Head of caudate nucleus (tissue), 42 donors: ENCODE data around the gene ARRDC3.
"Not testable (repeated sequence)": the region's sequence is repeated elsewhere in the genome, so short reads cannot be mapped to it uniquely, and the experiment has no call there.

Source experiments
- DNase-seq, 42 donors: peaks; one replicate each; pipeline versions ENCODE4 v3.0.0 to v3.0.0-alpha.2; 2020 to 2021; ENCODE audit warnings: mixed read lengths in 7 of 42
- intact Hi-C: fragments of 100-400 bp; cut with DNase I; formaldehyde crosslinking; loops from one replicate; pipeline ENCODE4 v1.15.0; 2022

Gene ARRDC3

DNA sequence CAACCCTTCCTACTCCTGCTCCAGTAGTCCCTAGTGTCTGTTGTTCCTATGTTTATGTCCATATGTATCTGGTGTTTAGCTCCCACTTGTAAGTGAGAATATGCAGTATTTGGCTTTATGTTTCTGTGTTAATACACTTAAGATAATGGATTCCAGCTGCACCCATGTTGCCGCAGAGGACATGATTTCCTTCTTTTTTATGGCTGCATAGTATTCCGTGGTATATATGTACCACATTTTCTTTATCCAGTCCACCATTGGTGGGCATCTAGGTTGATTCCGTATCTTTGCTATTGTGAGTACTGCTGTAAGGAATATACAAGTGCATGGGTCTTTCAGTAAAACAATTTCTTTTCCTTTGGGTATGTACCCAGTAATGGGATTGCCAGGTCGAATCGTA lies 5.2 kb upstream of the ARRDC3 start:
- intact Hi-C loops: loop anchor here (5.0 kb wide), 1 partner anchor 286 kb away; no protein-coding TSS in a partner anchor
- DNase-seq: no peak

DNA sequence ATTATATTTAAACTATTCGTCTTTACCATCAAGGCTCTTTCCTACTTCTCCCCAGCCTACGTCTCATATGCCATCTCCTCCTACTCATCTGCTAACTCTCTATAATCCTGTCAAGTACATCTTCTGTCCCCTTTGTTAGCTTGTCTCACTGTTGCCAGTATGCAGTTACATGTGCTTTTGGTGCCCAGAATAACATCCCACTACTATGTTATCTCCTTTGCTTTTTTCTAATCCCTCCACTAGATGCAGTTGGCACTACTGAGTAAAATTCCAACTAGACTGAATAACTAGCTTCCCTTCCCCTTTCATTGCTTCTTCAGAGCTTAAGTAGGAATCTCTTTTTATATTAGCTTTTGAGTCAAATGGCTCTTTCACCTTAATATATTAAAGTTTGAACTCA lies 3.0 kb upstream of the ARRDC3 start:
- peak in 5 of 42 donors; percentile 11 to 53 (median 22) for DNase-seq
- intact Hi-C loops: loop anchor here (5.0 kb wide), 1 partner anchor 284 kb away; no protein-coding TSS in a partner anchor

DNA sequence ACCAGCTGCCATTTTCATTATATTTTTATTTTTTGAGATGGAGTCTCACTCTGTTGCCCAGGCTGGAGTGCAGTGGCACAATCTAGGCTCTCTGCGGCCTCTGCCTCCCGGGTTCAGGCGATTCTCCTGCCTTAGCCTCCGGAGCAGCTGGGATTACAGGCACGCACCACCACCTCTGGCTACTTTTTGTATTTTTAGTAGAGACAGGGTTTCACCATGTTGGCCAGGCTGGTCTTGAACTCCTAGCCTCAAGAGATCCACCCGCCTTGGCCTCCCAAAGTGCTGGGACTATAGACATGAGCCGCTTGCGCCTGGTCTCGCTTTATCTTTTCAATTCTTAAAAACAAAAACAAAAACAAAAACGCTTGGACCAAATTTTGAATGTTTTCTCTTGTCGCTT lies 2.5 kb upstream of the ARRDC3 start:
- intact Hi-C loops: loop anchor here (5.0 kb wide), 1 partner anchor 283 kb away; no protein-coding TSS in a partner anchor
- not testable (repeated sequence) for DNase-seq

DNA sequence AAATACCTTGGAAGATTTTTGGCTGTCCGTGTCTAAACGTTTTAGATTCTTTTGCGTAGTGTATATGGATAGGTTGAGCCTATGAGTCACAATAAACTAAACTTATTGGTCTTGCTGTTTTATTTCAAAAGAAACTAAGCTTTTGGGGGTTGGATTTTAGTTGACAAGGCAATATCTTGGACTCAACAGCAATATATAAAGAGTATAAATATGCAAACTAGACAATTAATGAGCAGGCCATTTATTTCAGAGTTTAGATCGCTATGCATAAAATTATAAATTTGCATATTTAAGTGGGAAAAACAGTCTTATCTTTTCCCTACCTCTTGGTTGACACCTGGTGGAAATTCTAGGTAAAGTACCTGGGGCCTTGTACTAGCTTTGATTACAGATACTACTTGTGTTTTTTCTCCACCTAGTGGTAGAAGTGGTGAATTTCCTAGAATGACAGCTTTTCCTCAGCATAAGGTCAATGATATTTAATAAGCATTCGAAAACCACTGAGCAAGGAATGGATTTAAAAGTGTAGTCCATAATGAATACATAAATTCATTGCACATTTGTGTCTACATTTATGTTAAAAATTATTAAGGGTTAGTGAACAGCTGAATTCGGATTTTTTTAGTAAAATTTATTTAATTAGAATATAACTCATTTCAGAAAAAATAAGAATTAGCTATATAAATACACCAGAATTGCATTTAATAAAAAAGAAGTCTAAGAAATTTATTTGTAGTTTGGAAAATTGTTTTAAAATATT lies 1.7 kb upstream of the ARRDC3 start:
- peak in 17 of 42 donors; percentile 25 to 80 (median 60) for DNase-seq
- intact Hi-C loops: loop anchor here (5.0 kb wide), 1 partner anchor 283 kb away; no protein-coding TSS in a partner anchor

DNA sequence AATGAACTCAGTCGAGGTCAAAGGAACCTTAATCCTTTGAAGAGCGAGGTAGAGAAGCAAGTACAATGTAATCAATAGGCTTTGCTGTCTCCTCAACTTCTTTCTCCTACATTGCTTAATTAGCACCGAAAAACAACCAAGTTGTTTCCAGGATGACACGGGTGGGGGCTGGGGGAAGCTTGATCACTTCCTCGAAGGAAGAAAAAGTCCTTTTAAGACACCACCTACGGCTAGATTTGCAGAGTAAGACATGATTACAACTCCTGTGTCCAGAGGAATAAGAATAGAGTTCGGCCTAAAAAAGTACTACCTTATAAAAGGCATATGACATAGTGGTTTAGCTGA lies 811 bp upstream of the ARRDC3 start:
- intact Hi-C loops: no loop called here

DNA sequence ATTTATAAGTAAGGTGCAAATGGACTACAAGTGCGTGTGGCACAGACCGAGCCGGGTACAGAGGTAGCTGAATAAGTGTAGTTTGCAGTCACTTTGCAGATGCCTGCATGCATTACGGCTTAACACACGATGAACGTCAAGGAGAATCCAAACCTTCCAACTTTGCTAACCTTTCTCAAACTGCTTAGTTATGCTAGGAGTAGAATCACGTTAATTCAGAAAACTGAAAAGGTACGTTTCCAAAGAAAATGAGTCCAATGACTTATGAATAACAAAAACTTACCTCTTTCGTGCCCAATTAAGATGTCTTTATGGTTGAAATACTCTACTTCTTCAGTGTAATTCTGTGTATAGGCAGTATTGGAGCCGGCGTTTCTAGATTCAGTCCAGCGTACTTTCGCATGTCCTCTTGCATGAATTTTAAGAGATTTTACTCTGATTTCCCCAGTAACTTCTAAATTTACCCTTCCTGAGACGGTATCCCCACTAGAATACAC lies 539 bp downstream of the ARRDC3 start:
- intact Hi-C loops: no loop called here
- DNase-seq: peak in 33 of 42 donors; percentile 4 to 72 (median 41)

More for the DNA sequence above, 811 bp upstream of the ARRDC3 start:
- peak in 8 of 42 donors; percentile 6 to 57 (median 24) for DNase-seq

DNA sequence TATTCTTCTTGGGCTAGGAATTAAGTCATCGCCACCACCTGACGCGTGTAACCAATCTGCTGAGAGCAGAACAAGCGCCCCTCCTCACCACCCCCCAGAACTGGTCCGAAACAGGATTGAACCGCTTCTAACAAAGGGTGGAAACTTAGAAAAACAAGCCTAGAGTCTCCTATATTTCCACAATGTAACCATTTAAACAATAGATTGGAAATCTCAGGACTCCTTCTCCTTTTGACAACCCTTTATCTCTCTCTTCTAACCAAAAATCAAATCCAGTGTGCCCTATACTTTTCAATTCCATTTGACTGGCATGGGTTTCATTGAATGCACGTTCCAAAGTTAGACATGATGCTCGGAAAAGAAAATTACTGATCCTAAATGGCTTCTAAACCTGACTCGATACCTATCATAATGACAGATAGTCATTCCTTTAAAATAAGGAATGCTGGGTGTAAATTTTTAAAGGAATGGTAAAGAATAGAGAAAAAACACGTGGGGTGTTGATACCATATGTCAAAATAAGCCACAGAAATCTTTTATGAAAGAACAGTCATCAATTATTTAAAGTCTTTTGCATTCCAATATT lies 1.2 kb downstream of the ARRDC3 start:
- intact Hi-C loops: loop anchor here (2.0 kb wide), 1 partner anchor 101 kb away; no protein-coding TSS in a partner anchor
- peak; percentile 67 to 96 (median 87) for DNase-seq

DNA sequence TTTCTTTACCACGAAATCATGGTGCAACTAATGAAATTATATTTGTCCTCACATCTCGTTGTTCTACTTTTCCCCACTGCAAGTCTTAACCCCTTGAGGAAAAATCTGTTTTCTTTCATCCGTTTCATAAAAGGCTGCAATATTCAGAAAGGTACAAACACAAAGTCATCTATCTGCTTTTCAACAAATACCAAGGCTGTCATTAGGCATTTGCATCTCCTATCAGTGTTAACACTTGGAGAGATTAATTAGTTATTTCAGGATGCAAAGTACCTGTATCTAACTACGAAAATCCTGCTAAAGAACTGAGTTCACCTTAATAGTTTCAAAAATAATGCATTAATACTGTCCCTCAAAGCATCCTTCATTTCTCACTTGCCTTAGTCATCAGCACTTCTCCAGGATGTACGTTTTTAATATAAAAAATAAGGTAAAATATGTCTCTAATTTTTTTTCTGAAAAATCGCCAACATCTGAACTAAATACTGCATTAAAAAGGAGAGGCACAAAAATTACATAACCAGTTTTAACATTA lies 1.8 kb downstream of the ARRDC3 start:
- intact Hi-C loops: loop anchor here (2.0 kb wide), 1 partner anchor 101 kb away; no protein-coding TSS in a partner anchor
- no peak for DNase-seq

DNA sequence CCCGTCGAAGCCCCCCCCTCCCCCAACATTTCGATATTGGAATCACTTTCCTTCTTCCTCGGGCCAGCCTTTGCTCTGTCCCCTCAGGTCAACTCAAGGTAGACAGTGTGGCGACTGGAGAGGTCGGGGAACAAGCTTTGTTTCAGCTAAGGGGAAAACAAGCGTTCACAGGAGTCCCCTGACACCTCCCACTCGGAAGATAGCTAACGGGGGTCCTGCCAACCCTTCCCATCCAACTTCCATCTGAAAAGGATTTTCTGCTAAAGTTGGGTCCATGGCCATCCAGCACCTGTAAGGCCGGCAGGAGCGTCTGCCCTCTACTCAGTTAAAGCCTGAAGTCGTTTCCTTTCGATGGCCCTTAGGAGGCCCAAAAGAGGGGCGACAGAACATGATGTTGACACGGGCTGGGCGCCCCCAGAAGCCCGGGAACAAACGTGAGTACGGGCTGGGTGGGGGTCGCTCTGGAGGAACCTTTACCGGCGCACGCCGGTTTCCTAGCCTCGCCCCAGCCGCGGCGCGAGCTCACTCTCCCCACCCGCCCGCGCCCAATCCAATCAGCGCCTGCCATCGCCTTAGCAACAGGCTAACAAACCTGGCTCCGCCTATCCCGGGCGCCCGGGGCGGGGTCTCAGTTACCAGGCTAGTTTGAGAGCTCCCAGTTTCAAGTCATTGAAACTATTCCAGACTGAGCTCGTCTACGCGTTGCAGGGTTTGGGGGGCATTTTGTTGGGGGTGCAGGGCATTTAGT lies 2.5 kb downstream of the ARRDC3 start:
- intact Hi-C loops: loop anchor here (2.0 kb wide), 1 partner anchor 100 kb away; no protein-coding TSS in a partner anchor
- DNase-seq: peak; percentile 97 to 100 (median 99)

DNA sequence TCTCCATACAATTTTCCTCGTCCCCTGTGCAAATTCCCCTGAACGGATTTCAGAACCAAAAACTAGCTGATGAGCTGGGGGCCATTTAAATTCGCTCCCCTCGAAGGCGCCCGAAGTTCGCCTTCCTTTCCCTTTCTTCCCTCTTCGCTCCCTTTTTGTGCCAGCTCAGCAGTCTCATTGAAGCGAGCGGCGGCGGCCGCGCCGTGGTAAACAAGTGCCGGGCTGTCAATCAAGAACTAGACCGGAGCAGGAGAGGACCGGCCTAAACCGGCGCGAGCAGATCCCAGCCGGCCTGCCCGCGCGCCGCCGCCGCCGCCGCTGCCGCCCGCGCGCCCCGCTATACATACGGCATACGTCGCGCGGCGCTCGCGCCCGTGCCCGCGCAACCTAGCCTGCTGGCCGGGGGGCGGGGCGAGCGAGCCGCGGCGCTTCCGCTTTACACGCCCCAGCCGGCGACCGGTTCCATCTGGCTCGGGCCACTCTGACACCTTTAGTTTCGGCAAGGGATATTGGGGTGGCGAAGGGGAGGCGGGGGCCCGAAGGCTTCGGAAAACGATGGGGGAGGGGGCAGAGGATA lies 3.1 kb downstream of the ARRDC3 start:
- DNase-seq: peak; percentile 83 to 96 (median 92)
- intact Hi-C loops: loop anchor here (2.0 kb wide), 1 partner anchor 99 kb away; no protein-coding TSS in a partner anchor

DNA sequence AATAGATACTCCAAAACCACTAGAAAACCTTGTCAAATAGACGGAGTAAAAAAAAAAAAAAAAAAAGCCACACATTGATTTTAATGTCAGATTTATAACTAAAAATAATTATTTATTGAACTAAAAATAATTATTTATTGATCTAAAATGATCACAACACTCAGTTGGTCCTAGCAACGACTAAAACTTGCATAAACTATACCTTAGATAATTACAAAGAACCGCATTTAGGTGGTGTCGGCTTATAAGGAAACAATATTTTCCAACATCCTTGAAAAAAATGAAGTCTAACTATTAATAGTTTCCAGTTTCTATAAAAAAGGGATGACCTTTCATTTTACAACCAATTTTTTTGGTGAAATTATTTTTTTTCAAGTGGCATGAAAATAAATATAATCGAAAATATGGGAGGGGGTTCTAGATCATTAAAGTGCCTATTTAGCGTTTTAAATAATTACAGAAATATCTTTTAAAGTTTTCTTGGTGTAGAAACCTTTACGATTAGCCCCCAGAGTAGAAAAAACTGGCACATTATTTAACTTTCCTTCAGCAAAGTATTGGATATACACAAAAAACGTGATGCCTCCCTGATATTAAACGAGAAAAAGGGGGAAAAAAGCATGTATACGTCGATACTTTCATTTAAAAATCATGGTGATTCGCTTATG lies 3.7 kb downstream of the ARRDC3 start:
- DNase-seq: no peak
- intact Hi-C loops: no loop called here

DNA sequence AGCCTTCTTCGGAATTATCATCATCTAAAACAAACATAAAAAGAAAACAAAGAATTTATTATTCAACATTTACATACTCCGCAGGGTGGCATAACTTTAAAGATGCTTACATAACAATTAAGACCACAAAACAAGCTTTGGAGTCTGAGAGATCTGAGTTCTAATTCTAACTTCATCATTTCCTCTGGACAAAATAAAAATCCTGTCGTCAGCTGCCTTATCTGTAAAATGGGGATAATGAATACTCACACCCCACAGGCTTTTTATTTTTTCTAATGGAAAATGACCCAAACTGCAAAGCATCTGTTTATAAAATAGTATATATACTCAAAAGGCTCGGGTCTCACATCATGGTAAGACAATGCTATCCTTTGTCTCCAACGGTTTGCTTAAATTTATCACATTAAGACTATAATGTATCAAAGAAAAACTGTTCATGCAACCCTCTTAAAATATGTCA lies 4.3 kb downstream of the ARRDC3 start:
- intact Hi-C loops: no loop called here
- DNase-seq: no peak

DNA sequence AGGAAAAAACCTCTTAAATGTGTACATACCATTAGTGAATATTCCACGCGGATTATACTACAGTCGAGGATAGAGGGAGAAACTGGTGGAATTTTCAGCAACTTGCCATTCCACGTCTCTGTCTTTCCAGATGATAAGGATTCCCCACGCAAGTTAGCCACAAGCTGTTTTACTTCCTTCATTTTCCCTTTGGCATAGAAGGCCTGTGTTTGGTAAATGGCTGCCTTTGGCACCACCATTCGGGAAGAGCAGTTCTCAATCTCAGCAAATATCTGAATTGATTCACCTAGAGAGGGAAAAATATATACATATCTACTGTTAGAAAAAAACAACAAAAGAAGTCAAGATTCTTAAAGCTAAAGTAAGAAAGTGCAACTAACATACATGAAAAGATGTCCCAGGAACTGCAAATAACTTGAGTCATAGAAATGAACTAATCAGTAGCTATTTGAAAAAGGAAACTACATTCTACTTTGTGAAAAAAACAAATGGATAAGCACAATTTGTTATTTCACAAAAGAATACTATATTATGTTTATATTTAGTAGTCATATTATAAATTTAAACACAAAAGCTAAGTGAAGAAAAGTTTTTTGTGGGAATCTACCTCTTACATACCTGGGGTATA lies 8.1 kb downstream of the ARRDC3 start:
- intact Hi-C loops: no loop called here
- no peak for DNase-seq

DNA sequence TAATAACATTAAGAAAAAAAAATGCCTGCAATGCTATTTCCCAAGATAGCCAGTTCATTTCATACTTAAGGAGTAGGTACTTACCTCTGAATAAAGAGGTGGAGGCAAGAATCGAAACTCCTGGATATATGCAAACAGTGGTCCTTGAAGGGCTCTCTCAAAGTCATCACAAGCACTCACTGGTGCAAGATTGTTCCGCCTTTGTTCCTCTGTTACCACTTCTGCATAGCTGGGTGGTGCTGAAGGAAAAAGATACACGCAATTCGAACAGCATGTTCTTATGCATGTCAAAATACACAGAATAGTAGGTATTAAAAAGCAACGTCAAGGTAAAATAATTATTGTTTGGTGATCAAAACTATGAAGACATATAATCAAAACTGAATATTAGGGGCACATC lies 9.5 kb downstream of the ARRDC3 start:
- no peak for DNase-seq
- intact Hi-C loops: no loop called here

DNA sequence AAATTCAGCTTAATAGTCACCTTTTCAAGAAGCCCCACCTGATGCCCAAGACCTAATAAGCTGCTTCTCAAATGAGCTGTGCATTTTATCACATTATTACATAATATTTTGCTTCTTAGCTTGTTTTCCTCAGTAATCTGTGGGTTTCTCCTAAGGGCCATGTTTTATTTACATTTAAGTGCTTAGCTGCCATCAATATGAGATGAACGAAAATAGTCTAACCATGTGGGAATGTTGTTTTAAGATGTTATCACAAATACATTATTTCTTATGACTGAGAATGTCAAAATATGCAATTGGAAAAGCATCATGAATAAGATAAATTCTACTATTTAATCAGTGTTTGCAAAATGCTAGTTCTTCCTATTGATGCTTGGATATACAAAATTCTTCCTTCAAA lies 10.1 kb downstream of the ARRDC3 start:
- intact Hi-C loops: no loop called here
- no peak for DNase-seq

DNA sequence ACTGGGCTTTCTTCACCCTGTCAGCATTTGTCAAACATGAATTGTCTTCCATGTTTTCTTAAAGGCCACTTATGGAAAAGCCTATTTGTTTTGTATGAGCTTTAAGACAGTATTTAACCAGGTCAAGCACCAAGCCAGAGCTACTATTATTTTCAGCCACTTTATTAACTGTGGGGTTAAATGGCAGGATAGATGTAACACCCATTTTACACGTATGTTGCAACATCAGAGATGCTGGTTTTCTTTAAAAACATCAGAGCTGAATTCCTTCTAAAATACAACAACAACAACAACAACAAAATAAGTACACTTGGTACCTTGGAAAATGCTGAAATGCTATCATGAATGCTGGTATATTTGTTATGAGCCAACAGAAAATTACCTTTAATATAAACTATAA lies 13.6 kb downstream of the ARRDC3 start:
- intact Hi-C loops: no loop called here
- no peak for DNase-seq

DNA sequence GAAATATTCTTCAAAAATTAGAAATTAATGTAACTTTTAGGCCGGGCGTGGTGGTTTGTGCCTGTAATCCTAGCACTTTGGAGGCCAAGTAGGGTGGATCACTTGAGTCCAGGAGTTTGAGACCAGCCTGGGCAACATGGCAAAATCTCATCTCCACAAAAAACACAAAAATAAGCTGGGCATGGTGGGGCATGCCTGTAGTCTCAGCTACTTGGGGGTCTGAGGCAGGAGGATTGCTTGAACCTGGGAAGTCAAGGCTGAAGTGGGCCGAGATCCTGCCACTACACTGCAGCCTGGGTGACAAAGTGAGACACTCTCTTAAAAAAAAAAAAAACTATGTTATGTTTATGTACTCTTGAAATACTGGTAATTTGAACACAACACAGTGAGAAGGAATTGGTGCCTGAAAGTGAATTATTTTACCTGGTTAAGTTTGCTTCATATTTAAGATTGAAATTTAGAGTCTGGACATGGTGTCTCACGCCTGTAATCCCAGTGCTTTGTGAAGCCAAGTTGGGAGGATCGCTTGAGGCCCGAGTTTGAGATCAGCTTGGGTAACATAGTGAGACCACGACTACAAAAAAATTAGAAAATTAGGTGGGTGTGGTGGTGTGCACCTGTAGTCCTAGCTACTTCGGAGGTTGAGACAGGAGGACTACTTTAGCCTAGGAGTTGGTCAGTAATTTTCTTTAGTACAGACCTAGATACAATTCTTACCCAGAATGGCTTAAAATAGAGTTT lies 15.0 kb downstream of the ARRDC3 start:
- DNase-seq: no peak
- intact Hi-C loops: no loop called here
